GM21367 (cell line): ENCODE data around the gene VAC14.

Experiments used
- ATAC-seq: cut with Tn5 transposase; IDR thresholded peaks from one replicate; pipeline ENCODE4 v1.9.1; 2021; ENCODE audit not compliant: unreplicated experiment

Gene VAC14

DNA sequence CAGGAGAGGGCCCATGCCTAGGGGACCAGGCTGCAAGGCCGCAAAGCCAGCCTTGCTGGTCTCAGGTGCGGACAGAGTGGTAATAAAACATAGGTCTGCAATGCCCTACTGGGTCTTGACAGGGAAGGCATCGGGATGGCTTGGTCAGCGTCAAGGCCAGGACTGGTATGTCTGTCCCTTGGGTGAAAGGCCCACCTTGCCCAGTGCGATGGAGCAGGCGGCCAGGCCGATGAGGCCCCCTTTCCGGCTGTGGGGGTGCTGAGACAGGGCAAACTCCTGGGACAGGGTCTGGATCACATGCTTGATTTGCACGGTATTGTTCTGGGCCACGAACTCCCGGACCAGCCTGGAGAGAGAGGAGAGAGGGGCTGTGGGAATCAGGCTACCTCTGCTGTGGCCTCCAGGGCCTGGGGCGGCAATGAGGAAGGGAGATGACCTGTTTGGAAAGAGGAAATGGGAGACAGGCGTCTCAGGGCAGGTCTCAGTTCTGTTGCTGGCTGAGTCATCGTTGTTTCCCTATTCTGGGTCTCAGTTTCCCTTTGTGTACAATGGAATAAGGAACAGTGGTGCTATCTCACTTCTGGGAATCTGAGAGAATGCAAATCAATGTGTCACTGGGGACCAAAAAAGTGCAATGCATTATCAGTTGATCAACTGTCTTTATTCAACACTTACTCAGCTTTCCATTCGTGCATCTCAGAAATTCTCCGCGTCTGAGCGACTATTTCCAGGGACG is 14.8 kb downstream of the VAC14 start:
- ATAC-seq: no peak

DNA sequence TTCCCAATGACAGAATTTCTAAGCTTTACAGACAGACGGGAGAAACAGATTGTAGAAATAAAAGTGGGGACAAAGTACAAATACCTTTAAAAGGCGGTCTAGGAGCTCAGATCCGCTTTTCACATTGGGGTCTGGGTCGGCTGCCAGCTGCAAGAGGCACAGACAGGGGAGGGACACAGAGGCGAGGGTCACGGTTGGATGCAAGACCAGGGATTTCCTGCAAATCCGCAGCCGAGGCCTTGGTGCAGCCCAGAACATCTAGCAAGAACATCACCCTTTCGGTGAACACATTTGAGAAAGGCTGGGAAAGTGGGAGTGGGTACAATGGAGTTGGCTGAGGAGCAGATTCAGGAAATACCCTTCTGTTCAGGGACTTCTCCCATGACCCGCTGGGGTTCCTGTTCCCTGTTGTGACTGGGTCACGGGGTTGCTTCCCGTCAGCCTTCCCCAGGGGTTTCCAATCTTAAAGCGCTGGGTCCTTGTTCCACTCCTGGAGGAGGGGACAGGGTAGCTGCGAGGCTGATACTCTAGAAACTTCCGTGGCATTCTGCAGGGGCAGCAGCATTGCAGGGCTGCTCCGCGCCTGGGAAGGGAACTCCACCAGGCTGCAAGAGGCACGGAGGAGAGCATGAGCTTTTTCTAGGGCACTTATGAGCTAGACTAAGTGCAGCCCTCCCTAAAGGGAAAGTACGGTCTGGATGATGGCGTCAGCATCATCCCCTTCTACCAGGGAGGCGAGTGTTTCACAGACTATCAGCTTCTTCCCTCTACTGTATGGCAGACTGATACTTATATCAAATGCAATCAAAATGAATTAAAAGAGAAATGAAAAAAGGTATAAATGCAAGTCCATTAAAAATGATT is 16.0 kb downstream of the VAC14 start:
- no peak for ATAC-seq

DNA sequence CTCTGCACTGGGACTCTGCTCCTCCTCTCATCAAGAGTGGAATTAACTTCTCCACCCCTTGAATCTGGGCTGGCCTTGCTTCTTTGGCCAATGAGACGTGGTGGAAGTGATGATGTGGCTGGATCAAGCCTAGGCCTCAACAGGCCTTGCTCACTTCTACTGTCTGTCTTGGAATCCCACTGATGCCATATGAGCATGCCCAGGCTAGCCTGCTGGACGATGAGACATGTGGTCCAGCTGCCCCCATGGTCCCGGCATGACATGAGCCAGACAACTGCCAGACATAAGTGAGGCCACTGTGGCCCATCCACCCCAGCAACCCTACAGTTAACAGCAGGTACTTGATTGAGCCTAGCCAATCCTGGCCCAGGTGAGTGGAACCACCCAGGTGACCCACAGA is 18.7 kb downstream of the VAC14 start:
- no peak for ATAC-seq

DNA sequence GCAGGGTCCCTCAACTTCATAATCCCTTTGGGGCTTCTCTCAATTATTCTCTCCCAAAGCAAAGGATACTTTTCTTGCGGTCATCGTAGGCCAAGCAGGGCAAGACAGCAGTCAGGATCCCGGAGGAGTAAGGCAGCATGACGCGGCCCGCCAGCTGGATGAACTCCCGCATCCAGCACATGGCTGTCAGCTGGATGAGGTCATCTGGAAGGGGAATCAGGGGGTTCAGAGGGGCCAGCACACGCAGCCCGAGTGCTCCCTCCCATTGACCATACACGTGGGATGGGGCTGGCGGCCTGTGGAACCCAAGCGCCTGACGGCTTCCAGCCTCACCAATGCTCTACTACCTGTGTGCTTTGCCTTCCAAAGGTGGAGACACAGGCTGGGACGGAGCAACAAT is 19.2 kb downstream of the VAC14 start:
- ATAC-seq: no peak

DNA sequence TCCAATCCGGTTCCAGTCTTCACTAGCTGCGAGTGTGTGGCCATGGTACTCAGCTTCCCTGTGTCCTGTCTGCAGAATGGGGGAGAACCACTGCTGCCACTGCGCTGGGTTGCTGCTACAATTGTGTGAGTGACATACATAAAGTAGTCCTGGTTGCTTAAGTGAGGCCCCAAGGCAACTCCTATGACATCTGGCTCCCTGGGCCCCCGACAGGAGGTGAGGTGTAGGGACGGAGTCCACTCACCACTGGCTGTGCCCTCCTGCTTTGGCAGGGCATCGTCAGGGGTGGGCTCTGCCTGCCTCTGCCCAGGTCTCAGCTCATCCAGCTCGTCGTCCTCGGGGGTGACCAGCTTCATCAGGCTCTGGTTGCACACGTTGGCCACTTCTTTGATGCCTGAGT is 20.4 kb downstream of the VAC14 start:
- no peak for ATAC-seq

DNA sequence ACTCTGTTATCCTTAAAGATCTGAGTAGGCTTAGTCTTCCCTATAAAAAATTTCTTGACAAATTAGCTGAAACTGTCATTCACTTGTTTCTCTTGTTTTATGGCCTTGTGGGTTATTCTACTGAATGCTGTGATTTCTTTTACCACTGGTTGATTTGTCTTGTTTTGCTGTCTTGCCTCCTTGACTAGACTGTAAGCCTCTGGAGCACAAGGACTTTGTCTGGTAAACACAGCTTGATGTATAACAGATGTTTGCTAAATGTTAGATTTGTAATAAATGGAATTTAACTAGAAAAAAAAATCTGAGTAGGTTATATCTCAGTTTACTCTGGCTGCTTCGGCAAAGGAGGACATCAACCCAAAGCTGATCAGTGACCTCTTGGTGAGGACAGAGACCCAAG is 21.6 kb downstream of the VAC14 start:
- ATAC-seq: no peak

DNA sequence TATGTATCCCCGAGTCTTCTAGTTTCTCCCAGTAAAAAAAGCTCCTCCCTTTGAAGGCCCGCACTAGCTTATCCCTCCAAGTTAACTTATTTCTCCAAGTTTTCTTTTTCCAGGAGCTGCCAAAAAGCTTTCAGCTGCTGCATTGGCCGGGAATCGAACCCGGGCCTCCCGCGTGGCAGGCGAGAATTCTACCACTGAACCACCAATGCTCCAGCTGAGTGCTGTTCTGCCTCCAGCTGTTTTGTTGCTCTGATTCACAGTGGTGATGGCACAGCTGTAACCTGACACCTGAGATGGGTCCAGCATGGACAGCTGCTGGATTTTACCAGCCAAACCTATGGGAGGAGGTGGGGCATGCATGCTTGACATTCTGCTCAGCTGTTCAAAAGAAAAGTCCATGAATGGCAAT is 22.1 kb downstream of the VAC14 start:
- no peak for ATAC-seq

DNA sequence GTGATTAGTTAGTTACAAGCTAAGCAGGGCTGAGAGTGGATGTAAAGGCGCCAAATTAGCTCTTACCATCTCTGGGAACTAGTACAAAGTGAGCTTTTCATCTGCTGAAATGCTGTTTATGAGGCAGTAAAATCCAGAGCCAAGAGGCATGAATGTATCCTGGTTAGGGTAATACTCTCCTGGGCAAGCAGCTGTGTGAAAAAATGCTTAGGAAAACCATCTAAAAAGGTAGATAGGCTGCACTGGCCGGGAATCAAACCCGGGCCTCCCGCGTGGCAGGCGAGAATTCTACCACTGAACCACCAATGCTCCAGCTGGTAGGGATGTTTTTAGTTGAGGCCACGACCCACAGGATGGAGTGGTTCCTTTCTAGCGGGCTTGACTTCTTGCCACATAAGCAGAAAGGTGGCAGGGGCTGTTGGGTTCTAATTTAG is 23.0 kb downstream of the VAC14 start:
- ATAC-seq: no peak

DNA sequence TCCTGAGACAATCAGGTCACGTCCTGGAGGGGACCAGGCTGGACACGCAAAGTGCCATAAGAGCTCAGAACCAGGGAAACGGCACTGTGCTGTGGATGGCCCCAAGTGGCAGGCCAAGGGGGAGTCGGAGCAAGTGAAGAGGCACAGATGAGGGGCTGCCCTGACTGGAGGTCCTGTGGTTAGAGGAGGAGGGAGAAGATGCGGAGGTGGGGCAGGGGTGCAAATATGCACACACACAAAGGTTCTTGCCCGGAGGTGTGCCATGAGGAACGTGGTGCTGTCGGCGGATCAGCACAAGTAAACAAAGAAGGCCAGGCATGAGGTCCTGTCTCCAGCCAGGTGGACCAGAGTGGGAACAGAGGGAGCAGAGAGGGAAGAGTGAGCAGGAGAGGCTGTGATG is 23.5 kb downstream of the VAC14 start:
- no peak for ATAC-seq

DNA sequence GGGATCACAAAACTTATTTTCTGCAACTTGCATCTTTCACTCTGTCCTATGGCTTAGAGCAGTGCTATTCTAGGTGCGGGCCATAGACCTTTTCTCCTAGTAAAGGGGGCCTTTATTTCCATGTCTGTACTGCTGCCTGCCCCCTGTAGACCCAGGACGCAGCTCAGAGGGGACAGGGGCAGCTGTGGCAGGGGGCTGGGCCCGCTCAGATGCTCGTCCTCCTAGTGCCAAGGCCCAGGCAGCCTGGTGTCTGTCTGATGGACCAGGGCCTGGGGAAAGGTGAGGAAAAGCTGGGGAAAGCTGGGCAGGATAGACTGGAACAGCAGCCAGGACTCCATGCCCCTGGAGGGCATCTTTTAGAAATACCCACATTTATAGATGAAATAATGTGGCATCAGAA is 25.6 kb downstream of the VAC14 start:
- ATAC-seq: no peak

DNA sequence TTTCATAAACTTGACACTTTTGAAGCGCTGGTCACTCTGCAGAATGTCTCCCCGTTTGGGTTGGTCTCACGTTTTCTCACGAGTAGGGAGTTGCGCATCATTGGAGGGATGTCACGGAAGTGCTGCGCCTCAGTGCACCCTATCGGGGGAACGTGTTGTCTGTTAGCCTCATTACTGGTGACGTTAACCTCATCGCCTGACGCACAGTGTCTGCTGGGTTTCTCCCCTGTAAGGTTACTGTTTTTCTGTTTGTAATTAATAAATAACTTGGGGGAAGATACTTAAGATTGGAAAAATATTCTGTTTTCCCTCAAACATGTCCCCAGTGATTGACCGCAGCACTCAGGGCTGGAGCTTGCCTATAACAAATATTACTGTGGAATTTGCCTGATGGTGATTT is 26.7 kb downstream of the VAC14 start:
- no peak for ATAC-seq

DNA sequence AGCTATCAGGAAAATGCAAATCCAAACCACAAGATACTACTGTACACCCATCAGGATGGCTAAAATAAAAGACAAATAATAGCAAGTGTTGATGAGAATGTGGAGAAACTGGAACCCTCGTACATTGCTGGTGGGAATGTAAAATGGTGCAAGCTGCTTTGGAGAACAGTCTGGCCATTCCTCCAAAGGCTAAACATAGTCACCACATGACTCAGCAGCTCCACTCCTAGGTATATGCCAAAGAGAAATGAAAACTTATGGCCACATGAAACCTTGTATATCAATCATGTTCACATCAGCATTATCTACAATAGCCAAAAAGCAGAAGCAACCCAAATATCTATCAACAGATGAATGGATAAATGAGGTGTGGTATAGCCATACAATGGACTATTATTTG is 28.5 kb downstream of the VAC14 start:
- ATAC-seq: no peak

DNA sequence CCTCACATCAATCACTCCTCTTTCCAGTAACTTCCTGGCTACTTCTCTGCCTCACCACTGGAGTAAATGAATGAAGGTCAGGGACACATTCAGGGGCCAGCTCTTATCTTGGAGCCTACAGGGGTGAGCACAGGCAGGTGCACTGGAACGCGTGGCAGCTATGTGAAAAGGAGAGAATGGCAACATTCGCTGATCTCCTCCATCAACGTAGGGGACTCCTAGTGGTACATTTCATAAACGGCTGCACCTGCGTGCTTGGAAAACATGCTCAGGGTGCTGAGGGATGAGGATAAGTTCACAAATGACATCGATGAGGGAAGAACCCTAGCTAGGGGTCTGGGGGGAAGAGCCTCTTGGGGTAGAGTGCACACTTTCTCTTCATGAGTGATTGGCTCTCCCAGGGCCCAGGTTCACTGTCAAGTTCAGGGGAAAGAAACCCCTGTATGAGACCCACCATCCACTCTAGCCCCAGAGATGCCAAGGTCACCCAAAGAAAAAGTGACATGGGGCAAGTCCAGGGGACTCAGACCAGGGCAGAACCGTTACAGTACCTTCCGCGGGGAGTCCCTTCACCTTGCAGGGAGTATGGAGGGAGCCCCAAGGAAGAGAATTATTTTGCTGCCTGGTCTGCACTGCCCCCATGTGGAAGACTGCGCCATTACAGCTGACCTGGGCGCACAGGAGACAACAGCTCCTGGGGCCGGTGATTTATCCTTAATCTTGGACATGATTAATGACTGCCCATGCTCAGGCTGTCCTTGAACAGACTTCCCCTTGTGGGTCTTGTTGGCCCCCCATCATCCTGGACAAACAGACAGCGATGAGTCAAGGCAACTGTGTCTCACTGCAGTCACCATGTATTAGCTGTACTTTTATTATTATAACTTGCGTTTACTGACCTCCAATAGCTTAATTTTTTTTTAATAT is 30.1 kb downstream of the VAC14 start:
- ATAC-seq: no peak

DNA sequence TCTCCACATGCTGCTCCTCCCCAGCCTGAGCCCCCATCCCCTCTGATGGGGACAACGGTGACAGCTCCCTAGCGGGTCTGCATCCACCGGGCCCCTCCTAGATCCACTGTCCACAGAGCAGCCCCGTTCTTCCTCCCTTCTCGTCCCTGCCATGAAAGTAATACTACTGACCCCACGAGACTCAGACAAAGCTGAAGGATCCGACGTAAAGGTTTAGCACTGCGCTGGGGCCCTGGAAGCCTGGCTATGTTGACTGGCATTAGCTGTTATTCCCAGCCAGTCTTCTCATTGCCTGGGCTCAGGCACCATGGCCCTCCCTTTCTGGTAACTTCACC is 30.7 kb downstream of the VAC14 start:
- ATAC-seq: no peak

DNA sequence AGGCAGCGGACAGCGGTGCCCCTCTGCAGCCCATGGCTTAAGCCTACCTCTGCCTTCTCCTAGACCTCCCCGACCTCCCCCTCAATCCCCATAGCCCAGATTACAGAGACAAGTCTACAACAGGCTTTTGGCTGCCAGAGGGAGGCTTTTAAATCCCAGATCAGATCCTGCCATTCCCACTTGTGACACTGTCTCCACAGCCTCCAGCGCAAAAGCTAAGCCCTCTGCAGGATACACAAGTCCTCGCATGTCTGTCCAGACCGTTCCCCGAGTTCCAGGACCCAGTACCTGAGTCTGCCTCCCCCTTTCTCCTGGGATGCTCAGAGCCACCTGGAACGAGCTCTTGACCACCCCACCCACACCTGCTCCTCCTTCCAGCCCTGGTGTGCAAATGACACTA is 31.2 kb downstream of the VAC14 start:
- no peak for ATAC-seq

DNA sequence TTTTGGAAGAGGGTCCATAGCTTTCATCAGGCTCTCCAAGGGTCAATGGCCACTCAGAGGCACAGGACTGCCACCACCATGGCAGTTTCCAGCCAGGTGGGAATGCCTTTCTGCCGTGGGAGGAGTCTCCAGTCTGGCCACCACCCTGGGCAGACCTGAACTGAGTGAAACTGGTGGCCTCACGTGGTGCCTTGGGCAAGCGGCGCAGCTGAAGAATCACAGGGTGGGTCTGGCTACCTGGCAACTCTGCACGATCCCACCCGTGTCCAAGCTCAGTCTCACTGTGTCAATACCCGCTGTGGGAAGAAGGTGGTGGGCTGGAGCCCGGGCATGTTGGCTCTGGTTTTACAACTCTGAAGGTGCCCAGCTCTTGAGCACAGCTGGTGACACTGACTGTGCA is 31.8 kb downstream of the VAC14 start:
- ATAC-seq: no peak

DNA sequence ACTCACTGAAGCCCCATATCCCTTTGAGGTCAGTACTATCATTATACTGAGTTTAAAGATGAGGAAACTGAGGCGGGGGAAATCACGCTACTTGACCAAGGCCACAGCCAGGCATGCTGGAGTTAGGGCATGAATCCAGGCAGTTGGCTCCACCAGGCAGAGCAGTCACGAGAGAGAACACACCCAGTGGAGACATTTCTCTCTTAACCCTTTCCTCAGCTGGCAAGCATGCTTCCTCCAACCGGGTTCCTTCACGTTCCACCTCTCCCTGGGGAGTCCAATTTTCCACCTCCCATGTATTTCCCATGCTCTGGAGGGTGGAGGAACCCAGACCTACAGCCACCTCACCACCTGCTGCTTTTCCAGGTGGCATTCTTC is 32.8 kb downstream of the VAC14 start:
- no peak for ATAC-seq

DNA sequence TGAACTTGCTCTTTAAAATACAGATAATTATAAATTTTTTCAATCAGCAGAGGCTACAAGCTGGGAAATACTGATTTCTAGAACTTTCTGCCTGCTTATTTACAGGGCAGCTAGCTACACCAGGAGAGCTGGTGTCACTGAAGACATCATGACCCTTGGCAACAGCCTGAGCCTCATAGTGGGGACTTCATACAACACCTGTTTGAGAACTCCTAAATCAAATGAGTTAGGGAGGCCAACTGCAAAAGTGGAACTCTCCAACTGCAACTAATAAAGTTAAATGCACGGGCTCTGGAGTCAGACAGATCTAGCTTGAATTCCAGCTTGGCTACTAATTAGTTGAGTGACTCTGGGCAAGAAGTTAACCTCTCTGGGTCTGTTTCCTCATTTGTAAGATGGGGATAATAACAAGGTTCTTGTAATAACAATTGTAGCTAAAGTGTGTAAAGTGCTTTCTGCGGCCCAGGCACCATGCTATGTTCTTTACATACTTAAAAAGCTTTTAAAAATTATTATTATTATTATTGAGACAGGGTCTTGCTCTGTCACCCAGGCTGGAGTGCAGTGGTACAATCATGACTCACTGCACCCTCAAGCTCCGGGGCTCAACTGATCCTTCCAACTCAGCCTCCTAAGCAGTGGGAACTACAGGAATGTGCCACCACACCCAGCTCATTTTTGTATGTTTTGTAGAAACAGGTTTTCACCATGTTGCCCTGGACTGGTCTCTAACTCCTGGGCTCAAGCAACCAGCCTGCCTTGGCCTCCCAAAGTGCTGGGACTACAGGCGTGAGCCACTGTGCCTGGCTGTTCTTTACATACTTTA is 33.4 kb downstream of the VAC14 start:
- no peak for ATAC-seq

DNA sequence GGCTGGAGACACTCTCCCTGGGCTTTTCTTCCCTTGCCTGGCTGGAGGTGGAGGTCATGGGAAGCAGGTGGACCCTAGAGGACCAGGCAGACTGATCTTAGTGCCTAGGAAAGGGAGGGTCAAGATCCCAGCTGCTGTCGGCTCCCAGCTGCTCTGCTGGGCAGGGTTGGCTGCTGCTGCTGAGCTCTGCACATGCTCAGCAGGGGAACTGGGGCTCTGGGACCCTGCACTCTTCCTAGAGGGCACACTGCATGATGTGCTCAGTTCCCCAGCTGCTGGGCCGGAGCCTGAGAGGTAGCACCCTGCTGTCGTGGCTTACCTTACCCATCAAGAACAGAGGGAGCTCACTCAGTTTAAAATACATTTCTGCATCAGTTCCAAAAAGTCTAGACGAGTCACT is 34.3 kb downstream of the VAC14 start:
- no peak for ATAC-seq

DNA sequence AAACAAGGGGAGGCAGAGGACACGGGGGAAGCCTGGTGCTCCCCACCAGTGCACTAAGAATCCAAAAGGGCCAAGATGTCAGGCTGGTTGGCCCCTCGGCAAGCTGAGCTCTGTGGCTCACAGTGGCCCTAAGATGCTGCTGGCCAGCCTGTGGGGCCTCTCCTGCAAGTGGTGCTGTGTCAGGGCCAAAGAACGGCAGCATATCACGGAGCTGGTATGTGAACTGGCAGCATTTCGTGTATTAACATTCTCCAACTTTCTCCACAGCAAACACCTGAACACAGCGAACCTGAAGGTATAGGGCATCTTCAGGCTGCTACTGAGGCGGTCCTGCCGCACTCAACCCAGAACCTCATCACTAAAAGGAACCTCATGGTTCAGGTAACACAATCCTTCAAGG is 34.8 kb downstream of the VAC14 start:
- ATAC-seq: no peak

DNA sequence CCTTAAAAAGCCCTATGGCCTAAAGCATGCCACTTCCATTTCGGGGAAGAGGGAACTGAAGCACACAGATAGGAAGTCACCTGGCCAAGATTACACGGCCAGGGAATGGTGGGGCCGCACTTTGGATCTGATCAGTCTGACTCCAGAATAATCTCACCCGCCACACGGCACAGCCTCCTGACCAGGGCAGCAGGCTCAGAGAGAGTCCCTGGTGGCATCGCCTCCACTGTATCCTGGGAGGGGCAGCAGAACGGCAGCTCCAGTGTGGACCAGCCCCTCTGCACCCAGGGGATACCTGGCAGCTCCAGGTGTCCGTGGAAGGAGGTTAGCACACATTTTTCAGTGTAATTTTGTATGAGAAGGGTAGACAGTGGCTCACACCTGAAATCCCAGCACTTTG is 35.5 kb downstream of the VAC14 start:
- no peak for ATAC-seq
